NCI-H2227 (cell line): Measurements from ENCODE around the gene ATG7.
A peak's percentile ranks its signal among the peaks of the same experiment; 100 is the strongest.
"Not testable (repeated sequence)": the region's sequence is repeated elsewhere in the genome, so short reads cannot be mapped to it uniquely, and the experiment has no call there.

Experiments
- DNase-seq: peaks from one replicate; lab custom pipeline; 2025; ENCODE audit not compliant: unreplicated experiment; lab: John Stamatoyannopoulos, UW

Gene ATG7

GRCh38 chr3:11424277-11424676, 152.1 kb downstream of the ATG7 start:
- no peak for DNase-seq

GRCh38 chr3:11430207-11430606, 158.0 kb downstream of the ATG7 start:
- no peak for DNase-seq

- no peak for DNase-seq
Measured at GRCh38 chr3:11430624-11431023, 158.4 kb downstream of the ATG7 start.

- no peak for DNase-seq
Measured at GRCh38 chr3:11431319-11431718, 159.1 kb downstream of the ATG7 start.

- DNase-seq, result no peak
Measured at GRCh38 chr3:11434017-11434526, 161.9 kb downstream of the ATG7 start.

- no peak for DNase-seq
Measured at GRCh38 chr3:11434563-11435096, 162.4 kb downstream of the ATG7 start.

GRCh38 chr3:11435440-11436165, 163.4 kb downstream of the ATG7 start:
- no peak for DNase-seq

GRCh38 chr3:11436775-11437174, 164.6 kb downstream of the ATG7 start:
- DNase-seq, result no peak

GRCh38 chr3:11437506-11437905, 165.3 kb downstream of the ATG7 start:
- DNase-seq, result no peak

- no peak for DNase-seq
Measured at GRCh38 chr3:11438646-11439045, 166.4 kb downstream of the ATG7 start.

- DNase-seq, result not testable (repeated sequence)
Measured at GRCh38 chr3:11441346-11441745, 169.1 kb downstream of the ATG7 start.

- DNase-seq, result no peak
Measured at GRCh38 chr3:11444404-11444803, 172.2 kb downstream of the ATG7 start.

GRCh38 chr3:11445193-11445592, 173.0 kb downstream of the ATG7 start:
- DNase-seq, result not testable (repeated sequence)

GRCh38 chr3:11445883-11446282, 173.7 kb downstream of the ATG7 start:
- DNase-seq, result no peak

- DNase-seq, result no peak
Measured at GRCh38 chr3:11447584-11448200, 175.5 kb downstream of the ATG7 start.

GRCh38 chr3:11450015-11450414, 177.8 kb downstream of the ATG7 start:
- DNase-seq, result no peak

GRCh38 chr3:11452312-11452711, 180.1 kb downstream of the ATG7 start:
- no peak for DNase-seq

GRCh38 chr3:11452885-11453847, 181.0 kb downstream of the ATG7 start:
- DNase-seq, result peak; percentile 17

- DNase-seq, result no peak
Measured at GRCh38 chr3:11455956-11456355, 183.8 kb downstream of the ATG7 start.

- no peak for DNase-seq
Measured at GRCh38 chr3:11457135-11457534, 184.9 kb downstream of the ATG7 start.

GRCh38 chr3:11459186-11459824, 187.1 kb downstream of the ATG7 start:
- no peak for DNase-seq
